H1 (cell line): ENCODE data around the gene IFT20. TPM values are rescaled to one million over a fixed set of nuclear protein-coding genes. Genes with fewer than 3 reads are reported as not detected.

ENCODE experiments used
- CTCF ChIA-PET: fragments of 300-600 bp; sonication (Branson Sonifier 250); formaldehyde crosslinking; loops from one replicate; lab custom pipeline; 2021; ENCODE audit not compliant: partially characterized antibody; lab: Charles Lee
- POLR2A ChIA-PET: fragments of 300-600 bp; sonication (Branson Sonifier 250); formaldehyde crosslinking; loops from one replicate; lab custom pipeline; 2021; ENCODE audit warnings: inconsistent platforms; ENCODE audit not compliant: partially characterized antibody; lab: Charles Lee
- DNase-seq, 2 experiments: peaks; one replicate each; pipeline versions ENCODE4 v3.0.0 to v3.0.0-alpha.2; 2010 to 2022; ENCODE audit warnings: low spot score in 2 of 2, low read depth in 1 of 2, mixed read lengths in 1 of 2
- FAIRE-seq: peaks from 2 replicates; lab custom pipeline; 2011; peaks lifted over from hg19 to GRCh38; lab: Jason Lieb, UNC
- H2AFZ ChIP-seq: 2 replicates; pipeline ENCODE4 v1.8.1; 2012; ENCODE audit warnings: low read length, inconsistent platforms
- H2AK5ac ChIP-seq: 2 replicates; pipeline ENCODE4 v1.6.1; 2013; ENCODE audit warnings: low read depth, low read length
- H2BK120ac ChIP-seq: replicated peaks from 2 replicates; pipeline ENCODE3; 2013; ENCODE audit warnings: low read depth, low read length, inconsistent platforms
- H2BK12ac ChIP-seq: 2 replicates; pipeline ENCODE4 v1.6.1; 2013; ENCODE audit warnings: low read depth, low read length
- H2BK15ac ChIP-seq: 2 replicates; pipeline ENCODE4 v1.6.1; 2013; ENCODE audit warnings: low read length
- H2BK20ac ChIP-seq: 2 replicates; pipeline ENCODE4 v1.6.1; 2013; ENCODE audit warnings: low read length
- H2BK5ac ChIP-seq: 2 replicates; pipeline ENCODE4 v1.6.1; 2013; ENCODE audit warnings: low read depth, low read length
- H3K14ac ChIP-seq: 2 replicates; pipeline ENCODE4 v1.6.1; 2013; ENCODE audit warnings: inconsistent platforms; ENCODE audit not compliant: insufficient read length
- H3K18ac ChIP-seq: 2 replicates; pipeline ENCODE4 v1.6.1; 2013; ENCODE audit warnings: low read length; ENCODE audit errors: extremely low read depth
- H3K23ac ChIP-seq: 2 replicates; pipeline ENCODE4 v1.6.1; 2013; ENCODE audit warnings: inconsistent platforms; ENCODE audit not compliant: insufficient read length
- H3K23me2 ChIP-seq: 2 replicates; pipeline ENCODE4 v1.6.1; 2013; ENCODE audit warnings: low read depth, low read length
- H3K27ac ChIP-seq: 2 replicates; pipeline ENCODE4 v1.6.1; 2011; ENCODE audit warnings: low read depth, low read length, inconsistent platforms
- H3K27me3 ChIP-seq, 4 experiments: replicated peaks in 1 of 4; 1 replicate in 1 of 4; 2 replicates in 3 of 4; pipeline versions ENCODE4 v1.6.1 to v1.8.1; 2011 to 2013; ENCODE audit warnings: low read length in 3 of 4, mild to moderate bottlenecking in 3 of 4, inconsistent platforms in 2 of 4, mixed read lengths in 2 of 4, moderate library complexity in 1 of 4; ENCODE audit not compliant: control insufficient read depth in 3 of 4, insufficient read depth in 3 of 4; ENCODE audit errors: extremely low read depth in 1 of 4
- H3K36me3 ChIP-seq, 4 experiments: 2 replicates each; pipeline versions ENCODE4 v1.6.1 to v1.8.1; 2011 to 2013; ENCODE audit warnings: mild to moderate bottlenecking in 4 of 4, low read length in 3 of 4, moderate library complexity in 2 of 4, control low read depth in 1 of 4, inconsistent platforms in 1 of 4; ENCODE audit not compliant: insufficient read depth in 4 of 4, control insufficient read depth in 2 of 4
- H3K4ac ChIP-seq: replicated peaks from 2 replicates; pipeline ENCODE3; 2013; ENCODE audit warnings: low read length, low read depth, mixed read lengths, inconsistent platforms; ENCODE audit not compliant: insufficient read length
- H3K4me1 ChIP-seq, 4 experiments: replicated peaks in 1 of 4; 1 replicate in 1 of 4; 2 replicates in 3 of 4; pipeline versions ENCODE4 v1.6.1 to v1.8.1; 2011 to 2013; ENCODE audit warnings: low read length in 3 of 4, inconsistent platforms in 2 of 4, mixed read lengths in 1 of 4; ENCODE audit not compliant: insufficient read depth in 4 of 4, control insufficient read depth in 3 of 4
- H3K4me2 ChIP-seq, 2 experiments: 2 replicates each; pipeline versions ENCODE4 v1.6.1 to v1.8.1; 2011 to 2013; ENCODE audit warnings: low read depth in 2 of 2, low read length in 2 of 2, control low read depth in 1 of 2, inconsistent platforms in 1 of 2, mild to moderate bottlenecking in 1 of 2; ENCODE audit not compliant: insufficient read depth in 1 of 2
- H3K4me3 ChIP-seq, 4 experiments: fragments of 200-600, 300-600 bp in 1 of 4; sonication (generic), shearing (Covaris generic), sonication (Bioruptor Twin) in 1 of 4; 2 replicates each; pipeline versions ENCODE4 v1.5.1 to v1.8.1; 2011 to 2016; ENCODE audit warnings: low read length in 4 of 4, low read depth in 3 of 4, control low read depth in 2 of 4, inconsistent platforms in 2 of 4, mild to moderate bottlenecking in 2 of 4, mixed read lengths in 1 of 4, moderate library complexity in 1 of 4; ENCODE audit not compliant: insufficient read depth in 2 of 4; ENCODE audit errors: extremely low read depth in 1 of 4
- H3K56ac ChIP-seq: replicated peaks from 2 replicates; pipeline ENCODE3; 2013; ENCODE audit warnings: low read depth, mild to moderate bottlenecking, mixed read lengths, low read length, inconsistent platforms; ENCODE audit not compliant: insufficient read length
- H3K79me1 ChIP-seq: 2 replicates; pipeline ENCODE4 v1.6.1; 2013; ENCODE audit warnings: low read depth, low read length, control low read depth
- H3K79me2 ChIP-seq, 2 experiments: 2 replicates each; pipeline versions ENCODE4 v1.6.1 to v1.8.1; 2012 to 2013; ENCODE audit warnings: low read length in 2 of 2, mild to moderate bottlenecking in 2 of 2, inconsistent platforms in 1 of 2; ENCODE audit not compliant: insufficient read depth in 2 of 2, control insufficient read depth in 1 of 2
- H3K9ac ChIP-seq, 4 experiments: replicated peaks in 1 of 4; 1 replicate in 1 of 4; 2 replicates in 3 of 4; pipeline versions ENCODE4 v1.6.1 to v1.8.1; 2011 to 2013; ENCODE audit warnings: low read depth in 3 of 4, low read length in 3 of 4, control low read depth in 2 of 4, mild to moderate bottlenecking in 2 of 4, moderate library complexity in 2 of 4, inconsistent platforms in 1 of 4; ENCODE audit errors: extremely low read depth in 1 of 4
- H3K9me3 ChIP-seq, 2 experiments: 2 replicates each; pipeline versions ENCODE4 v1.6.1 to v1.8.1; 2012 to 2013; ENCODE audit warnings: mild to moderate bottlenecking in 2 of 2, moderate library complexity in 2 of 2, control low read depth in 1 of 2, inconsistent platforms in 1 of 2, low read depth in 1 of 2, low read length in 1 of 2, mixed read lengths in 1 of 2; ENCODE audit not compliant: insufficient read depth in 2 of 2
- H4K20me1 ChIP-seq, 2 experiments: replicated peaks in 1 of 2; 2 replicates each; pipeline versions ENCODE3 to v1.8.1; 2011 to 2013; ENCODE audit warnings: inconsistent platforms in 2 of 2, low read length in 2 of 2, mild to moderate bottlenecking in 1 of 2; ENCODE audit not compliant: insufficient read depth in 2 of 2, control insufficient read depth in 1 of 2
- H4K5ac ChIP-seq: 2 replicates; pipeline ENCODE4 v1.6.1; 2013; ENCODE audit warnings: low read length, low read depth, mixed read lengths, inconsistent platforms; ENCODE audit not compliant: insufficient read length
- H4K8ac ChIP-seq: 2 replicates; pipeline ENCODE4 v1.8.0; 2013; ENCODE audit warnings: mild to moderate bottlenecking, moderate library complexity, low read length, inconsistent platforms; ENCODE audit not compliant: insufficient read depth; ENCODE audit errors: extremely low read depth
- H4K91ac ChIP-seq: replicated peaks from 2 replicates; pipeline ENCODE3; 2013; ENCODE audit warnings: low read length, mixed read lengths, inconsistent platforms; ENCODE audit not compliant: insufficient read length
- CTCF ChIP-seq, 3 experiments: IDR thresholded peaks; 1 replicate in 2 of 3; 2 replicates in 1 of 3; pipeline versions ENCODE4 v1.5.1 to v1.6.1; 2011; ENCODE audit warnings: low read length in 3 of 3, mild to moderate bottlenecking in 3 of 3, inconsistent platforms in 2 of 3, low read depth in 1 of 3, moderate library complexity in 1 of 3; ENCODE audit not compliant: insufficient read depth in 1 of 3; ENCODE audit errors: control extremely low read depth in 1 of 3
- EP300 ChIP-seq, 2 experiments: IDR thresholded peaks; 1 replicate in 1 of 2; 2 replicates in 1 of 2; pipeline ENCODE4 v1.6.1; 2011 to 2012; ENCODE audit warnings: low read depth in 2 of 2, low read length in 2 of 2, mild to moderate bottlenecking in 2 of 2, borderline replicate concordance in 1 of 2, inconsistent platforms in 1 of 2, moderate library complexity in 1 of 2
- EZH2 ChIP-seq: fragments of 200-600 bp; sonication (generic); IDR thresholded peaks from 2 replicates; pipeline ENCODE4 v1.7.1; 2012; ENCODE audit warnings: low read depth, mild to moderate bottlenecking, moderate library complexity, low read length, inconsistent platforms; ENCODE audit not compliant: severe bottlenecking
- PHF8 ChIP-seq: fragments of 200-600 bp; sonication (generic); conservative IDR thresholded peaks from 2 replicates; pipeline ENCODE4 v1.7.1; 2012; ENCODE audit warnings: low read depth, mild to moderate bottlenecking, inconsistent platforms, low read length, moderate library complexity
- RAD21 ChIP-seq, 2 experiments: IDR thresholded peaks in 1 of 2; conservative IDR thresholded peaks in 1 of 2; 2 replicates each; pipeline ENCODE4 v1.6.1; 2011; ENCODE audit warnings: low read depth in 2 of 2, low read length in 2 of 2, improper control_type of control experiment in 1 of 2, inconsistent platforms in 1 of 2, mild to moderate bottlenecking in 1 of 2, moderate library complexity in 1 of 2
- SAP30 ChIP-seq: fragments of 300-600 bp; sonication (generic); IDR thresholded peaks from 2 replicates; pipeline ENCODE4 v1.7.1; 2012; ENCODE audit warnings: low read length, moderate library complexity, mild to moderate bottlenecking, inconsistent platforms; ENCODE audit not compliant: insufficient read depth, insufficient replicate concordance
- SUZ12 ChIP-seq: fragments of 200-600 bp; sonication (generic); IDR thresholded peaks from 2 replicates; pipeline ENCODE4 v1.6.1; 2012; ENCODE audit warnings: mild to moderate bottlenecking, inconsistent platforms, low read length, moderate library complexity, mixed read lengths
- TBP ChIP-seq: IDR thresholded peaks from 2 replicates; pipeline ENCODE4 v1.6.1; 2011; ENCODE audit warnings: low read depth, low read length, improper control_type of control experiment
- WGBS, 2 experiments: shearing (Covaris generic) in 1 of 2; methylation state at CpG; one replicate each; pipeline versions ENCODE4 v1.1.6 to v1.1.7; 2013 to 2015; ENCODE audit warnings: low lambda C conversion rate in 2 of 2, mixed read lengths in 2 of 2, inconsistent platforms in 1 of 2, low coverage in 1 of 2, missing lambda C conversion rate in 1 of 2; ENCODE audit not compliant: insufficient replicate concordance in 2 of 2, insufficient coverage in 1 of 2, insufficient read length in 1 of 2; ENCODE audit errors: extremely low coverage in 1 of 2, missing lambda C conversion rate in 1 of 2; 5-methylcytosine and 5-hydroxymethylcytosine counted together
- polyA plus RNA-seq, 7 experiments: library from polyadenylated mRNA; depleted of rRNA in 3 of 7; stranded (reverse) in 5 of 7; unstranded in 2 of 7; fragments of >200 nt in 5 of 7; fragments of 200-250 nt in 2 of 7; gene quantifications; 1 replicate in 5 of 7; 2 replicates in 1 of 7; 4 replicates in 1 of 7; pipeline versions ENCODE4 v1.2.1 to v1.2.3, GENCODE V29; 2011 to 2013; ENCODE audit warnings: missing spikeins in 2 of 7, mixed read lengths in 2 of 7
- total RNA-seq: library from RNA; stranded (reverse); fragmentation: NEBNext Ultra II Directional; extraction: Animal tissue kit (Norgen Biotek cat#: 25700); gene quantifications from 2 replicates; pipeline ENCODE4 v1.2.1, GENCODE V29; 2021

The IFT20 gene
- total and polyA plus RNA-seq, 2 of the 8 experiments (the other 6 are each of a cell fraction or from before 2014, with no cell fraction given) = 9.0 to 21.0 TPM

GRCh38 chr17:28285965-28286364 lies 49.3 kb downstream of the IFT20 start:
- DNase-seq = no peak
- Histone ChIP-seq H3K18ac (no peak overlapping the region), H4K5ac (no peak overlapping the region), H3K23me2 (no peaks in the 10 kb centered on the region), H3K14ac (no peak overlapping the region), H3K9me3 (no peaks in the 10 kb centered on the region), H3K9ac (no peak overlapping the region), H3K79me2 (no peaks in the 10 kb centered on the region), H3K79me1 (no peaks in the 10 kb centered on the region), H2BK120ac (no peak overlapping the region), H2BK20ac (no peak overlapping the region), H4K20me1 (no peaks in the 10 kb centered on the region), H3K27ac (no peak overlapping the region), H3K4me3 (no peak overlapping the region), H3K4me2 (no peak overlapping the region), H3K27me3 (no peaks in the 10 kb centered on the region), H2BK12ac (no peak overlapping the region), H2BK15ac (no peak overlapping the region), H4K91ac (no peak overlapping the region), H2BK5ac (no peak overlapping the region), H3K56ac (no peak overlapping the region), H2AK5ac (no peak overlapping the region), H4K8ac (no peak overlapping the region), H3K4me1 (no peaks in the 10 kb centered on the region), H3K36me3 (no peaks in the 10 kb centered on the region), H3K4ac (no peak overlapping the region), H2AFZ (no peak overlapping the region), H3K23ac (no peak overlapping the region)
- TF ChIP-seq SAP30 = no peak
- no peak for TF ChIP-seq PHF8
- TF ChIP-seq TBP = no peak
- no peak for TF ChIP-seq EZH2
- no peak for TF ChIP-seq RAD21 (IDR thresholded peaks at IDR 0.05 in 1 of 2, conservative IDR thresholded peaks at IDR 0.05 in 1 of 2; ENCODE audit: low read depth in 2 of 2, low read length in 2 of 2)
- no peak for TF ChIP-seq SUZ12
- no peak for TF ChIP-seq EP300 (IDR thresholded peaks at IDR 0.05; ENCODE audit: borderline replicate concordance in 1 of 2, low read depth in 2 of 2, low read length in 2 of 2)
- no peak for TF ChIP-seq CTCF (IDR thresholded peaks at IDR 0.05; ENCODE audit: control extremely low read depth in 1 of 3, insufficient read depth in 1 of 3, low read depth in 1 of 3, low read length in 3 of 3)
- CTCF ChIA-PET = interaction anchor here (1.0 to 1.3 kb wide), 2 partner anchors 9 to 53 kb away, joined by 3 read pairs; no protein-coding TSS in a partner anchor
- 40% methylated on average over 2 of the region's 2 CpGs; no CpG with 5 or more reads in 1 of the 2 experiments for WGBS, 2 experiments
- no peak for FAIRE-seq
- POLR2A ChIA-PET = no interaction called here
